ENCODE measurements around the gene NPDC1. TPM values are rescaled to one million over a fixed set of nuclear protein-coding genes. Genes with fewer than 3 reads are reported as not detected.

Gene NPDC1
- total and polyA plus RNA-seq, 2 of the 8 experiments (the other 6 are each of a cell fraction or from before 2014, with no cell fraction given): 26.2 to 44.1 TPM

DNA sequence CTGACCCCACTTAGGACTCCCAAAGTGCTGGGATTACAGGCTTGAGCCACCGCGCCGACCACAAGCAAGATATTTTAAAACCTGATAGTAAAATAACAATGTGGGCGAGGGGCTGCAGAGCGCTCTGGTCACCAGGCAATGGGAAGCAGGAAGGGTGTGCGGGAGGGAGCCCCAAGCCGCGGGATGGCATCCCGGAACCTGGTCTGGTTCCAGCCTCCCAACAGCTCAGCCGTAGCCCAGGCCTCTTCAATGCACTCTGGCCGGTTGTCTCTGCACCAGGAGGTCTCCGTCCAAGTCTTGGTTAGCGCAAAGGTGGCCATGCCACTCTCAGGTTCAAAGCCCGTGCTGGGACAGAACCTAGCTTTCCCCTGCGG is 30.6 kb upstream of the NPDC1 start:
- Histone ChIP-seq H4K5ac (ENCODE audit: insufficient read length, low read depth, low read length) (no peak overlapping the region), H3K36me3 (ENCODE audit: control insufficient read depth in 2 of 4, insufficient read depth in 4 of 4, low read length in 3 of 4) (no peaks in the 10 kb centered on the region; a peak in 1 of 8 replicates), H2BK15ac (ENCODE audit: low read length) (peak overlapping the region; percentile 61; the same call in 1 of the 2 replicates), H3K4me2 (ENCODE audit: insufficient read depth in 1 of 2, low read depth in 2 of 2, low read length in 2 of 2) (peak overlapping the region; percentile 62 to 97), H3K79me1 (ENCODE audit: low read depth, low read length) (no peaks in the 10 kb centered on the region), H3K14ac (ENCODE audit: insufficient read length) (no peak overlapping the region), H2BK120ac (replicated peaks; ENCODE audit: low read depth, low read length) (no peak overlapping the region), H3K4me1 (replicated peaks in 1 of 4; ENCODE audit: control insufficient read depth in 3 of 4, insufficient read depth in 4 of 4, low read length in 3 of 4) (peaks cover 0 to 20% (median 12%) of the 10 kb centered on the region in 4 experiments; a peak in 6 of 7 replicates), H4K91ac (replicated peaks; ENCODE audit: insufficient read length, low read length) (no peak overlapping the region), H4K8ac (ENCODE audit: extremely low read depth, insufficient read depth, low read length) (no peak overlapping the region), H3K27ac (ENCODE audit: low read depth, low read length) (no peak overlapping the region), H3K23me2 (ENCODE audit: low read depth, low read length) (peaks cover 13% of the 10 kb centered on the region; the same call in 1 of the 2 replicates), H3K9me3 (ENCODE audit: insufficient read depth in 2 of 2, low read depth in 1 of 2, low read length in 1 of 2) (no peaks in the 10 kb centered on the region), H2BK12ac (ENCODE audit: low read depth, low read length) (no peak overlapping the region), H3K79me2 (ENCODE audit: control insufficient read depth in 1 of 2, insufficient read depth in 2 of 2, low read length in 2 of 2) (no peaks in the 10 kb centered on the region), H2AFZ (ENCODE audit: low read length) (no peak overlapping the region), H3K27me3 (replicated peaks in 1 of 4; ENCODE audit: control insufficient read depth in 3 of 4, extremely low read depth in 1 of 4, insufficient read depth in 3 of 4, low read length in 3 of 4) (peaks cover 20 to 50% (median 34%) of the 10 kb centered on the region in 4 experiments), H4K20me1 (replicated peaks in 1 of 2; ENCODE audit: control insufficient read depth in 1 of 2, insufficient read depth in 2 of 2, low read length in 2 of 2) (peaks cover 0 to 7% of the 10 kb centered on the region in 2 experiments), H2AK5ac (ENCODE audit: low read depth, low read length) (no peak overlapping the region), H3K56ac (replicated peaks; ENCODE audit: insufficient read length, low read depth, low read length) (no peak overlapping the region), H3K23ac (ENCODE audit: insufficient read length) (no peak overlapping the region), H3K9ac (replicated peaks in 1 of 4; ENCODE audit: extremely low read depth in 1 of 4, low read depth in 3 of 4, low read length in 3 of 4) (no peak overlapping the region), H3K18ac (ENCODE audit: extremely low read depth, low read length) (peak overlapping the region; percentile 48), H2BK20ac (ENCODE audit: low read length) (no peak overlapping the region), H2BK5ac (ENCODE audit: low read depth, low read length) (no peak overlapping the region), H3K4me3 (ENCODE audit: extremely low read depth in 1 of 4, insufficient read depth in 2 of 4, low read depth in 3 of 4, low read length in 4 of 4) (peak overlapping the region; percentile 18 to 57 (median 32); a peak in 6 of 8 replicates), H3K4ac (replicated peaks; ENCODE audit: insufficient read length, low read depth, low read length) (no peak overlapping the region)
- WGBS, 2 experiments (ENCODE audit: extremely low coverage in 1 of 2, insufficient coverage in 1 of 2, insufficient read length in 1 of 2, insufficient replicate concordance in 2 of 2, low coverage in 1 of 2, low lambda C conversion rate in 2 of 2, missing lambda C conversion rate in 1 of 2): 71% methylated on average over 15 of the region's 15 CpGs; no CpG with 5 or more reads in 1 of the 2 experiments
- CTCF ChIA-PET (ENCODE audit: partially characterized antibody): interaction anchor here (1.3 to 4.6 kb wide), 6 partner anchors 8 to 144 kb away, joined by 4 to 27 read pairs (median 14); partner anchors contain the start of genes ABCA2 and NPDC1
- no peak for DNase-seq (ENCODE audit: low read depth in 1 of 2, low spot score in 2 of 2)
- FAIRE-seq: no peak
- POLR2A ChIA-PET (ENCODE audit: partially characterized antibody): interaction anchor here (0.9 to 1.4 kb wide), 7 partner anchors 8 to 185 kb away, joined by 3 to 7 read pairs (median 4); partner anchors contain the start of genes MAN1B1 and SSNA1
- TF ChIP-seq TEAD4 (IDR thresholded peaks at IDR 0.05; ENCODE audit: low read depth, low read length) (no peak), CBX8 (IDR thresholded peaks at IDR 0.05; ENCODE audit: borderline replicate concordance, low read depth, low read length) (no peak), RXRA (IDR thresholded peaks at IDR 0.05; ENCODE audit: insufficient read depth, low read depth, low read length) (no peak), KDM5A (IDR thresholded peaks at IDR 0.05; ENCODE audit: low read length) (no peak), TAF1 (IDR thresholded peaks at IDR 0.05; ENCODE audit: low read depth, low read length) (no peak), KDM4A (IDR thresholded peaks at IDR 0.05; ENCODE audit: low read depth, low read length, severe bottlenecking) (no peak), EP300 (IDR thresholded peaks at IDR 0.05; ENCODE audit: borderline replicate concordance in 1 of 2, low read depth in 2 of 2, low read length in 2 of 2) (no peak), SRF (IDR thresholded peaks at IDR 0.05; ENCODE audit: low read depth, low read length) (no peak), TCF12 (IDR thresholded peaks at IDR 0.05; ENCODE audit: low read depth, low read length) (no peak), EGR1 (IDR thresholded peaks at IDR 0.05; ENCODE audit: borderline replicate concordance, low read depth, low read length) (no peak), SP2 (IDR thresholded peaks at IDR 0.05; ENCODE audit: low read length) (no peak)
- TF ChIP-seq, protein P1, sequence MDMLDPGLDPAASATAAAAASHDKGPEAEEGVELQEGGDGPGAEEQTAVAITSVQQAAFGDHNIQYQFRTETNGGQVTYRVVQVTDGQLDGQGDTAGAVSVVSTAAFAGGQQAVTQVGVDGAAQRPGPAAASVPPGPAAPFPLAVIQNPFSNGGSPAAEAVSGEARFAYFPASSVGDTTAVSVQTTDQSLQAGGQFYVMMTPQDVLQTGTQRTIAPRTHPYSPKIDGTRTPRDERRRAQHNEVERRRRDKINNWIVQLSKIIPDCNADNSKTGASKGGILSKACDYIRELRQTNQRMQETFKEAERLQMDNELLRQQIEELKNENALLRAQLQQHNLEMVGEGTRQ (IDR thresholded peaks at IDR 0.05; ENCODE audit: low read length): no peak
- TF ChIP-seq, protein P2, sequence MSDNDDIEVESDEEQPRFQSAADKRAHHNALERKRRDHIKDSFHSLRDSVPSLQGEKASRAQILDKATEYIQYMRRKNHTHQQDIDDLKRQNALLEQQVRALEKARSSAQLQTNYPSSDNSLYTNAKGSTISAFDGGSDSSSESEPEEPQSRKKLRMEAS (IDR thresholded peaks at IDR 0.05): no peak
